Prostate gland (tissue), 2 donors: Measurements from ENCODE around the gene SUPT6H. TPM values are rescaled to one million over a fixed set of nuclear protein-coding genes. Genes with fewer than 3 reads are reported as not detected.
A peak's percentile ranks its signal among the peaks of the same experiment; 100 is the strongest.

Source experiments
- DNase-seq: peaks from one replicate; pipeline ENCODE4 v3.0.0-alpha.2; 2019; ENCODE audit warnings: low spot score
- H3K27ac ChIP-seq, 2 donors: fragments of 200-600 bp; sonication (generic); 2 replicates each; pipeline ENCODE4 v1.5.1; 2017 to 2019
- H3K27me3 ChIP-seq: fragments of 200-600 bp; sonication (generic); replicated peaks from 2 replicates; pipeline ENCODE4 v1.5.1; 2019; ENCODE audit not compliant: insufficient read depth
- H3K36me3 ChIP-seq, 2 donors: fragments of 200-600 bp; sonication (generic); 1 replicate in 1 of 2; 2 replicates in 1 of 2; pipeline versions ENCODE4 v1.5.1 to v1.8.1; 2017 to 2019
- H3K4me1 ChIP-seq: fragments of 200-600 bp; sonication (generic); replicated peaks from 2 replicates; pipeline ENCODE4 v1.5.1; 2019
- H3K4me3 ChIP-seq, 2 donors: fragments of 200-600 bp; sonication (generic); 2 replicates each; pipeline ENCODE4 v1.5.1; 2017 to 2019
- H3K9me3 ChIP-seq: fragments of 200-600 bp; sonication (generic); 2 replicates; pipeline ENCODE4 v1.5.1; 2017
- POLR2A ChIP-seq: fragments of 450-650 bp; IDR thresholded peaks from one replicate; pipeline ENCODE4 v1.6.1; 2016; ENCODE audit warnings: antibody characterized with exemption, mild to moderate bottlenecking
- POLR2AphosphoS5 ChIP-seq: sonication (generic); formaldehyde crosslinking; IDR thresholded peaks from one replicate; pipeline ENCODE4 v1.6.1; 2017; ENCODE audit warnings: antibody characterized with exemption
- WGBS: methylation state at CpG from one replicate; pipeline ENCODE4 v1.1.5; 2018; 5-methylcytosine and 5-hydroxymethylcytosine counted together
- intact Hi-C: fragments of 100-400 bp; cut with DNase I; formaldehyde crosslinking; loops from one replicate; pipeline ENCODE4 v1.14.2; 2022
- total RNA-seq, 2 donors: library from RNA; depleted of rRNA; stranded (reverse); fragments of >200 nt; gene quantifications; one replicate each; pipeline ENCODE4 v1.1.0, GENCODE V29; 2016
- TF ChIP-seq, protein P1 (sequence below), 4 experiments: fragments of 200-600 bp in 2 of 4; fragments of 450-650 bp in 2 of 4; sonication (generic) in 2 of 4; IDR thresholded peaks; 1 replicate in 3 of 4; 2 replicates in 1 of 4; pipeline ENCODE4 v1.5.1; 2016 to 2019; ENCODE audit warnings: antibody characterized with exemption in 4 of 4, mild to moderate bottlenecking in 2 of 4, moderate library complexity in 2 of 4

The SUPT6H gene
- total RNA-seq, 2 donors from 2014 or later: 52.7 to 138 TPM

DNA sequence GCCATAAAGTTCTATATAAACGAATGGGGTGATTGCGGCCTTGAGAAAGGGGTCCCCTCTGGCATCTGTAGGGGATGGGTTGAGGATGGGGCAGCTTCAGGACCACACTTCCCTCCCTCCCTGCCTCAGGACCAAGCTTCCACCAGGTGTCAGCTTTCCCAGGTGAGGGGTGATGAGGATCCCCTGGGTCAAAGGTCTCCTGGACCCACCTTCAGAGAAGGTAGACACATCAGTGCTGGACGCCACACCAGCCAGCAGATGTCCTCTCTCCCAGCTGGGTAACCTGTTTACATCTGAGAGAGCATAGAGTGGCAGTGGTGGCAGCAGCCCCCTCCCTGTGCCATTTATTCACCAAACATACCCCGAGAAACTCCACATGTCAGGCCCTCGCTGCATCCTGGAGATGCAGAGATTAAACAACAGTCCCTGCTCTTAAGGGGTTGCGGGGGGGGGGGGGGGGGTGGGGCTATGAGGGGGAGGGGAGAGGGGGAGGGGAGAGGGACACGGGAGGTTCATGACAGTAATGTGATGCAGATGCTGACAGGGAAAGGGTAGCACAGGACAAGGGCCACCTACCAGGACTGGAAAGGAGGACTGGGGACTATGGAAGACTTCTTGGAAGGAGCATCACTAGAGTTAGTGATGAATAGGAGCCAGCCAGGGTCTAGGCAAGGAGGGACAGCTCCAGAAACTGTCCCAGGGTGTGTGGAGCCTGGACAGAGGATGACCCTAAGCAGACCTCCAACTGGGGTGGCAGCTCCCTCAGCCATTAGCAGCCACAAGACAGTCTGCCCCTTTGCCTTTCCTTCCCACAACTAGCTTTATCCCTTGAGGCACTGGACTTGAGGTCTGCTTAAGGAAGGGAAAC is 44.7 kb downstream of the SUPT6H start:
- no peak overlapping the region for H3K4me3 ChIP-seq
- intact Hi-C loops: no loop called here
- H3K27ac ChIP-seq: no peak overlapping the region
- 53% methylated on average over 7 of the region's 7 CpGs for WGBS
- H3K9me3 ChIP-seq: no peaks in the 10 kb centered on the region
- TF ChIP-seq POLR2AphosphoS5 (no peak), POLR2A (no peak)
- TF ChIP-seq, protein P1, sequence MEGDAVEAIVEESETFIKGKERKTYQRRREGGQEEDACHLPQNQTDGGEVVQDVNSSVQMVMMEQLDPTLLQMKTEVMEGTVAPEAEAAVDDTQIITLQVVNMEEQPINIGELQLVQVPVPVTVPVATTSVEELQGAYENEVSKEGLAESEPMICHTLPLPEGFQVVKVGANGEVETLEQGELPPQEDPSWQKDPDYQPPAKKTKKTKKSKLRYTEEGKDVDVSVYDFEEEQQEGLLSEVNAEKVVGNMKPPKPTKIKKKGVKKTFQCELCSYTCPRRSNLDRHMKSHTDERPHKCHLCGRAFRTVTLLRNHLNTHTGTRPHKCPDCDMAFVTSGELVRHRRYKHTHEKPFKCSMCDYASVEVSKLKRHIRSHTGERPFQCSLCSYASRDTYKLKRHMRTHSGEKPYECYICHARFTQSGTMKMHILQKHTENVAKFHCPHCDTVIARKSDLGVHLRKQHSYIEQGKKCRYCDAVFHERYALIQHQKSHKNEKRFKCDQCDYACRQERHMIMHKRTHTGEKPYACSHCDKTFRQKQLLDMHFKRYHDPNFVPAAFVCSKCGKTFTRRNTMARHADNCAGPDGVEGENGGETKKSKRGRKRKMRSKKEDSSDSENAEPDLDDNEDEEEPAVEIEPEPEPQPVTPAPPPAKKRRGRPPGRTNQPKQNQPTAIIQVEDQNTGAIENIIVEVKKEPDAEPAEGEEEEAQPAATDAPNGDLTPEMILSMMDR (IDR thresholded peaks at IDR 0.05): no peak
- H3K4me1 ChIP-seq: no peaks in the 10 kb centered on the region
- H3K27me3 ChIP-seq: no peaks in the 10 kb centered on the region
- H3K36me3 ChIP-seq: peaks cover 0 to 3% of the 10 kb centered on the region in 2 donors
- DNase-seq: no peak

DNA sequence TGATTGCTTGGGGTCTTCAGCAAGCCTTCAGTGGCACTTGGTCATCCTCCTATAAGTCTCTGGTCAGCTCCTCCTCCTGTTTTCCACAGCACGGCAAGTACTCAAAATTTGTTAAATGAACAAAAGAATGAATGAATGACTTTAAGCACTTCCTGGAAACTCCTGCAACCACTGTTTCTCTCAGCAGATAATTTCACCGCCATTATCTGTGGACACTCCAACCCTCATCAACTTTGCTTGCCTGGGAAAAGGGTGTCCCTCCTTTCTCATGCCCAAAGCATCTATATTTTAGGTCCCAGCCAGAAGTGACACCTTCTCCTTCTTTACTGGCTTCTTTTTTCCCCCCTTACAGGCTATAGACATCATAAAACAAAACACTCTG is 45.3 kb downstream of the SUPT6H start:
- Histone ChIP-seq H3K4me1 (no peaks in the 10 kb centered on the region), H3K4me3 (no peak overlapping the region), H3K9me3 (no peaks in the 10 kb centered on the region), H3K27me3 (no peaks in the 10 kb centered on the region), H3K36me3 (no peaks in the 10 kb centered on the region), H3K27ac (no peak overlapping the region)
- WGBS: 91% methylated on average over 2 of the region's 2 CpGs
- intact Hi-C loops: no loop called here
- TF ChIP-seq POLR2A (no peak), POLR2AphosphoS5 (no peak)
- TF ChIP-seq, protein P1 (IDR thresholded peaks at IDR 0.05): no peak
- no peak for DNase-seq

DNA sequence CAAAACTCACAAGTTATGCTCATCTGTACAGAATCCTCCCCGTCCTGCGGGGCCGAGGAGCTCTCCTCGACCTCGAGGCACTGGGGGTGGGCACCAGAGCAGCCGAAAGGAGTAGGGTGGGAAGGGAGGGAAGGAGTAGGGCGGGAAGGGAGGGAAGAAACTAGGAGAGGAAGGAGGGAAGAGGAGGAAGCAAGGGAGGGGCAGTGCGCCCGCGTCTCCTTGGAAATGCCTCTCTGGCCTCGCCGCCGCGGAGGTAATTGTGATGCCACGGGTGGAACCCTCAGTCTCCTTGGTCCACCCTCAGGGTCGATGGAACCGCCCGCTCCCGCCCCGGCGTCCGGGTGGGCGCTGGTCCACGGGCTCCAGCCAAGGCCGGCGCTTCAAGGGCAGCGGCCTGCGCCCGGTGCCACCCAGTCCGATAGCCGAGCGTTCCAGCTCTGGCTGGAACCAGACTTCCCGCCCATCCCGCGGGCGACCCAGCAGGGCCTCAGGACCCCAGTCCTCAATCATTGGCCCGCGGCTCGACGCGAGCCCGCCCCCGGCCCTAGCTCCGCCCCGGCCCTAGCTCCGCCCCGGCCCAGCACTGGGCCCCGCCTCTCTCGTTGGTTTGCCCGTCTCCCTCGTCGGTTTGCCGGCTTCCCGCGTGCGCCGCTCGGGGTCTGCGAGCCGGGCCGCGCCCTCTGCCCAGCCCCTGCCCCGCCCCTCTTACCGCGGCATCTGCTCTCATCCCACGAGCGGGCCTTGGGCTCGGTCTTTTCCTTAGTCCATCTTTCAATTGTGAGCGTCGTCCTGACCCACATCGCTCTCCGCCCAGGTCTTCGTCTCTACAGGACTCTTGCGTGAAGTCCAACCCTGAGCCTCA is 49.1 kb downstream of the SUPT6H start:
- H3K36me3 ChIP-seq: peaks cover 0 to 10% of the 10 kb centered on the region in 2 donors
- H3K4me3 ChIP-seq: peak overlapping the region; percentile 42 to 53
- TF ChIP-seq, protein P1 (IDR thresholded peaks at IDR 0.05): no peak
- TF ChIP-seq POLR2AphosphoS5: peak; percentile 71
- TF ChIP-seq POLR2A: peak; percentile 86
- H3K4me1 ChIP-seq: no peaks in the 10 kb centered on the region
- intact Hi-C loops: loop anchor here (5.0 kb wide), 1 partner anchor 49 kb away; the partner anchor contains the start of genes SDF2 and SUPT6H
- peak overlapping the region; percentile 85 to 93 for H3K27ac ChIP-seq
- no peaks in the 10 kb centered on the region for H3K27me3 ChIP-seq
- H3K9me3 ChIP-seq: no peaks in the 10 kb centered on the region
- peak; percentile 80 for DNase-seq
- under 1% methylated on average over 74 of the region's 74 CpGs for WGBS

DNA sequence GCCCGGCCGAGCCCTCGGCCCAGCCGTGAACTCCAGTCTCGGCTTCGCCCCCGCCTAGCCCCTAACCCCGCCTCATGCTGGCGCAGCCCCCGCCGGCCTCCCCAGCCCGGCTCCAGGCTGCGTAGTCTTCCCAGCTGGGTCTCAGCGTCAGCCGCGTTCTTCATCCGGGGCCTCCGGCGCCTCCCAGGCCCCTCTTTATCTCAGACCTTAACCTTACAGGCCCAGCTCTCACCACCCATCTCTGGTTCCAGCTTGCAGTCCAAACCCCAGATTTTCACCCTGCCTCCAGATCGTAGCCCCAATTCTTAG is 49.7 kb downstream of the SUPT6H start, which contains the start of gene PROCA1:
PROCA1 (minus strand) TSS at position 166 of the 309 bp plus-strand sequence. CDS start 228 bp downstream, outside the sequence.
- intact Hi-C loops: loop anchor here (5.0 kb wide), 1 partner anchor 49 kb away; the partner anchor contains the start of genes SDF2 and SUPT6H
- Histone ChIP-seq H3K36me3 (peaks cover 0 to 10% of the 10 kb centered on the region in 2 donors), H3K4me3 (peak within 1 kb of the TSS; percentile 42 to 53), H3K27ac (peak within 1 kb of the TSS; percentile 85 to 93), H3K9me3 (no peaks in the 10 kb centered on the region), H3K27me3 (no peaks in the 10 kb centered on the region), H3K4me1 (peaks cover 5% of the 10 kb centered on the region)
- 12% methylated on average over 18 of the region's 20 CpGs for WGBS
- TF ChIP-seq POLR2A (no peak), POLR2AphosphoS5 (no peak)
- TF ChIP-seq, protein P1 (IDR thresholded peaks at IDR 0.05): no peak
- no peak for DNase-seq
